ENCODE measurements around the gene GCC2. TPM values are rescaled to one million over a fixed set of nuclear protein-coding genes. Genes with fewer than 3 reads are reported as not detected.

The GCC2 gene
- total and polyA plus RNA-seq, 9 of the 15 experiments (the other 6 are each of a cell fraction or from before 2014, with no cell fraction given), result 11.4 to 35.7 (median 19.9) TPM

- TF ChIP-seq ZNF589 (CRISPR knock-in tag; IDR thresholded peaks at IDR 0.05; ENCODE audit: low read depth) (no peak), ARID2 (IDR thresholded peaks at IDR 0.05) (no peak), ZBTB43 (CRISPR knock-in tag; IDR thresholded peaks at IDR 0.05) (no peak), SRF (CRISPR knock-in tag; IDR thresholded peaks at IDR 0.05) (no peak), CHD2 (IDR thresholded peaks at IDR 0.05; ENCODE audit: low read depth, low read length) (no peak), E2F4 (CRISPR knock-in tag; IDR thresholded peaks at IDR 0.05; ENCODE audit: low read depth) (no peak), ZNF778 (CRISPR knock-in tag; IDR thresholded peaks at IDR 0.05) (no peak), CBFA2T2 (conservative IDR thresholded peaks at IDR 0.05) (no peak)
These were observed 99.4 kb downstream of the GCC2 start (continued) for GRCh38 chr2:108548208-108549003.
